D721Med (cell line): ENCODE data around the gene ZBED2.
"Not testable (repeated sequence)": the region's sequence is repeated elsewhere in the genome, so short reads cannot be mapped to it uniquely, and the experiment has no call there.

Experiments used
- DNase-seq: peaks from one replicate; pipeline ENCODE4 v3.0.0; 2011; ENCODE audit warnings: low spot score; ENCODE audit not compliant: insufficient read length
- FAIRE-seq: peaks from 2 replicates; lab custom pipeline; 2011; peaks lifted over from hg19 to GRCh38; lab: Jason Lieb, UNC
- CTCF ChIP-seq: IDR thresholded peaks from 2 replicates; pipeline ENCODE4 v1.5.1; 2012; ENCODE audit warnings: mild to moderate bottlenecking, control low read depth; ENCODE audit not compliant: insufficient read depth; ENCODE audit errors: missing control alignments

The ZBED2 gene

GRCh38 chr3:111568355-111568754 is 26.8 kb downstream of the ZBED2 start:
- DNase-seq (no peak), FAIRE-seq (no peak)

GRCh38 chr3:111566844-111567243 is 28.3 kb downstream of the ZBED2 start:
- no peak for TF ChIP-seq CTCF
- DNase-seq (no peak), FAIRE-seq (no peak)

More at GRCh38 chr3:111568355-111568754, 26.8 kb downstream of the ZBED2 start:
- no peak for TF ChIP-seq CTCF

GRCh38 chr3:111561902-111562301 is 33.2 kb downstream of the ZBED2 start:
- not testable (repeated sequence) for DNase-seq, FAIRE-seq

GRCh38 chr3:111548756-111549155 is 46.4 kb downstream of the ZBED2 start:
- no peak for DNase-seq
- no peak for TF ChIP-seq CTCF
- no peak for FAIRE-seq

- FAIRE-seq, result no peak
- DNase-seq, result no peak
Observed at GRCh38 chr3:111548092-111548491, 47.1 kb downstream of the ZBED2 start.

GRCh38 chr3:111547631-111548030 is 47.5 kb downstream of the ZBED2 start:
- FAIRE-seq, result no peak
- no peak for DNase-seq
- no peak for TF ChIP-seq CTCF

More at GRCh38 chr3:111548092-111548491, 47.1 kb downstream of the ZBED2 start:
- TF ChIP-seq CTCF, result no peak

GRCh38 chr3:111545349-111545748 is 49.8 kb downstream of the ZBED2 start:
- no peak for DNase-seq
- no peak for TF ChIP-seq CTCF
- no peak for FAIRE-seq
